HEK293T (cell line): Measurements from ENCODE around the gene SALL1.

Experiments
- CTCF ChIA-PET: fragments of 350-600 bp; formaldehyde crosslinking; extraction: SDS; loops from one replicate; lab custom pipeline; 2021; ENCODE audit warnings: antibody characterized with exemption, inconsistent platforms; lab: Yijun Ruan, JAX
- POLR2A ChIA-PET: fragments of 350-600 bp; formaldehyde crosslinking; extraction: SDS; loops from one replicate; lab custom pipeline; 2020; ENCODE audit warnings: antibody characterized with exemption, inconsistent platforms; lab: Yijun Ruan, JAX
- DNase-seq: peaks from one replicate; pipeline ENCODE4 v3.0.0; 2012; ENCODE audit warnings: mixed read lengths; ENCODE audit errors: extremely low spot score
- ARNT ChIP-seq: fragments of 450-650 bp; IDR thresholded peaks from 2 replicates; pipeline ENCODE4 v1.6.1; 2017; ENCODE audit warnings: mild to moderate bottlenecking
- BHLHE40 ChIP-seq: fragments of 450-650 bp; IDR thresholded peaks from 2 replicates; pipeline ENCODE4 v1.6.1; 2016; ENCODE audit warnings: mild to moderate bottlenecking, moderate library complexity, borderline replicate concordance
- CTBP1 ChIP-seq: fragments of 450-650 bp; IDR thresholded peaks from 2 replicates; pipeline ENCODE4 v1.6.1; 2016; ENCODE audit warnings: borderline replicate concordance
- ELF4 ChIP-seq: fragments of 450-650 bp; IDR thresholded peaks from 2 replicates; pipeline ENCODE4 v1.6.1; 2017; ENCODE audit warnings: antibody characterized with exemption
- FOXA1 ChIP-seq: fragments of 450-650 bp; IDR thresholded peaks from 2 replicates; pipeline ENCODE4 v1.6.1; 2016; ENCODE audit warnings: mild to moderate bottlenecking
- FOXK2 ChIP-seq: fragments of 450-650 bp; IDR thresholded peaks from 2 replicates; pipeline ENCODE4 v1.6.1; 2016; ENCODE audit warnings: mild to moderate bottlenecking
- FOXM1 ChIP-seq: fragments of 450-650 bp; IDR thresholded peaks from 2 replicates; pipeline ENCODE4 v1.6.1; 2017; ENCODE audit warnings: mild to moderate bottlenecking, borderline replicate concordance
- HDGF ChIP-seq: fragments of 450-650 bp; IDR thresholded peaks from 2 replicates; pipeline ENCODE4 v1.6.1; 2017; ENCODE audit warnings: antibody characterized with exemption, borderline replicate concordance
- L3MBTL2 ChIP-seq: fragments of 450-650 bp; conservative IDR thresholded peaks from 2 replicates; pipeline ENCODE4 v1.6.1; 2016; ENCODE audit warnings: mild to moderate bottlenecking
- LEF1 ChIP-seq: fragments of 450-650 bp; IDR thresholded peaks from 2 replicates; pipeline ENCODE4 v1.6.1; 2017; ENCODE audit warnings: mild to moderate bottlenecking, borderline replicate concordance
- NFRKB ChIP-seq: fragments of 450-650 bp; IDR thresholded peaks from 2 replicates; pipeline ENCODE4 v1.6.1; 2016; ENCODE audit warnings: mild to moderate bottlenecking, moderate library complexity
- PKNOX1 ChIP-seq: fragments of 450-650 bp; IDR thresholded peaks from 2 replicates; pipeline ENCODE4 v1.6.1; 2016
- SP1 ChIP-seq: fragments of 450-650 bp; IDR thresholded peaks from 2 replicates; pipeline ENCODE4 v1.6.1; 2017
- SUZ12 ChIP-seq: fragments of 450-650 bp; IDR thresholded peaks from 2 replicates; pipeline ENCODE4 v1.6.1; 2016; ENCODE audit warnings: mild to moderate bottlenecking
- TARDBP ChIP-seq: fragments of 450-650 bp; IDR thresholded peaks from 2 replicates; pipeline ENCODE4 v1.6.1; 2016
- ZNF384 ChIP-seq: fragments of 450-650 bp; IDR thresholded peaks from 2 replicates; pipeline ENCODE4 v1.6.1; 2016

Gene SALL1

GRCh38 chr16:51159296-51159695 lies 8.2 kb upstream of the SALL1 start:
- no peak for TF ChIP-seq PKNOX1
- TF ChIP-seq NFRKB, result no peak
- no peak for TF ChIP-seq LEF1
- no peak for TF ChIP-seq FOXA1
- TF ChIP-seq L3MBTL2, result no peak
- TF ChIP-seq HDGF, result no peak
- TF ChIP-seq ZNF384, result no peak
- TF ChIP-seq FOXK2, result no peak
- TF ChIP-seq BHLHE40, result no peak
- no peak for TF ChIP-seq ELF4
- no peak for TF ChIP-seq ARNT
- no peak for TF ChIP-seq TARDBP
- DNase-seq, result no peak
- ChIA-PET CTCF (no interaction called here), POLR2A (no interaction called here)

- ChIA-PET POLR2A (no interaction called here), CTCF (no interaction called here)
- no peak for DNase-seq
- TF ChIP-seq CTBP1 (no peak), HDGF (no peak), BHLHE40 (no peak), PKNOX1 (no peak), TARDBP (no peak), FOXK2 (no peak), L3MBTL2 (no peak), SUZ12 (no peak), ARNT (no peak), ELF4 (no peak)
These were observed 6.6 kb upstream of the SALL1 start for GRCh38 chr16:51157698-51158097.

GRCh38 chr16:51156807-51157200 lies 5.7 kb upstream of the SALL1 start:
- TF ChIP-seq PKNOX1, result peak; percentile 58
- no peak for TF ChIP-seq LEF1
- no peak for TF ChIP-seq FOXA1
- POLR2A ChIA-PET, result no interaction called here
- no peak for DNase-seq
- CTCF ChIA-PET, result no interaction called here

- POLR2A ChIA-PET, result no interaction called here
- TF ChIP-seq ZNF384, result no peak
- TF ChIP-seq PKNOX1, result peak; percentile 81
- CTCF ChIA-PET, result no interaction called here
- no peak for DNase-seq
These were observed 5.0 kb upstream of the SALL1 start for GRCh38 chr16:51155820-51156806.

- no peak for TF ChIP-seq LEF1
- TF ChIP-seq CTBP1, result no peak
- TF ChIP-seq ARNT, result no peak
- no peak for TF ChIP-seq PKNOX1
- TF ChIP-seq TARDBP, result no peak
- no peak for TF ChIP-seq ZNF384
- no peak for TF ChIP-seq BHLHE40
- no peak for TF ChIP-seq ELF4
- no peak for TF ChIP-seq SP1
- no peak for TF ChIP-seq SUZ12
- TF ChIP-seq FOXK2, result no peak
- no peak for TF ChIP-seq FOXA1
- no peak; the same call in 1 of the 2 replicates for TF ChIP-seq L3MBTL2
- no peak for TF ChIP-seq FOXM1
- no peak for TF ChIP-seq NFRKB
- TF ChIP-seq HDGF, result no peak
- ChIA-PET CTCF (no interaction called here), POLR2A (no interaction called here)
- DNase-seq, result no peak
These were observed 4.1 kb upstream of the SALL1 start for GRCh38 chr16:51155199-51155607.
